Calu3 (cell line): ENCODE measurements around the gene KIDINS220. TPM values are rescaled to one million over a fixed set of nuclear protein-coding genes. Genes with fewer than 3 reads are reported as not detected.

Experiments
- BruUV-seq: library from RNA; stranded (reverse); fragments of 400-500 nt; replicated peaks from 2 replicates; lab custom pipeline; 2021; lab: Mats Ljungman, UMichigan
- CTCF ChIA-PET: fragments of 300-600 bp; sonication (Branson Sonifier 250); formaldehyde crosslinking; loops from one replicate; lab custom pipeline; 2022; ENCODE audit warnings: antibody characterized with exemption; lab: Charles Lee
- DNase-seq: peaks from one replicate; pipeline ENCODE4 v3.0.0; 2022
- H3K27ac Mint-ChIP-seq: one replicate; pipeline ENCODE4 v1.8.0; 2022; ENCODE audit warnings: mixed read lengths; ENCODE audit not compliant: unreplicated experiment
- H3K27me3 Mint-ChIP-seq: one replicate; pipeline ENCODE4 v1.8.0; 2022; ENCODE audit warnings: mixed read lengths; ENCODE audit not compliant: unreplicated experiment
- H3K36me3 Mint-ChIP-seq: one replicate; pipeline ENCODE4 v1.8.0; 2022; ENCODE audit warnings: mild to moderate bottlenecking, moderate library complexity, mixed read lengths; ENCODE audit not compliant: insufficient read depth, unreplicated experiment
- H3K4me1 Mint-ChIP-seq: one replicate; pipeline ENCODE4 v1.8.0; 2022; ENCODE audit warnings: mild to moderate bottlenecking, low read depth, mixed read lengths; ENCODE audit not compliant: unreplicated experiment
- H3K4me3 Mint-ChIP-seq: one replicate; pipeline ENCODE4 v1.8.0; 2022; ENCODE audit warnings: mild to moderate bottlenecking, low read depth, moderate library complexity, mixed read lengths; ENCODE audit not compliant: unreplicated experiment
- H3K9me3 Mint-ChIP-seq: one replicate; pipeline ENCODE4 v1.8.0; 2022; ENCODE audit warnings: low read depth, mixed read lengths; ENCODE audit not compliant: unreplicated experiment
- CTCF ChIP-seq: fragments of 200-600 bp; IDR thresholded peaks from one replicate; pipeline ENCODE4 v1.8.0; 2022; ENCODE audit warnings: antibody characterized with exemption; ENCODE audit not compliant: unreplicated experiment
- intact Hi-C: fragments of 100-400 bp; cut with micrococcal nuclease; formaldehyde crosslinking; loops from one replicate; pipeline ENCODE4 v1.10.0; 2022; ENCODE audit not compliant: unreplicated experiment
- total RNA-seq: library from RNA; stranded (reverse); gene quantifications from 2 replicates; pipeline ENCODE4 v1.2.3, GENCODE V29; 2022

Gene KIDINS220
- total RNA-seq, 1 experiment from 2014 or later: 33.6 TPM

- no peak for TF ChIP-seq CTCF
- intact Hi-C loops: no loop called here
- no peak for DNase-seq
- Mint-ChIP-seq H3K27me3 (no peaks in the 10 kb centered on the region), H3K27ac (no peak overlapping the region), H3K9me3 (no peaks in the 10 kb centered on the region), H3K36me3 (peaks cover 10% of the 10 kb centered on the region), H3K4me3 (no peak overlapping the region), H3K4me1 (no peaks in the 10 kb centered on the region)
- CTCF ChIA-PET: no interaction called here
- no TSS peak for BruUV-seq
Observed at GRCh38 chr2:8790739-8791162, 46.7 kb downstream of the KIDINS220 start.

- peaks cover 4% of the 10 kb centered on the region for H3K36me3 Mint-ChIP-seq
- TF ChIP-seq CTCF: no peak
- no peaks in the 10 kb centered on the region for H3K4me1 Mint-ChIP-seq
- DNase-seq: no peak
- CTCF ChIA-PET: no interaction called here
- no peak overlapping the region for H3K27ac Mint-ChIP-seq
- BruUV-seq: no TSS peak
- intact Hi-C loops: no loop called here
- H3K27me3 Mint-ChIP-seq: no peaks in the 10 kb centered on the region
- H3K4me3 Mint-ChIP-seq: no peak overlapping the region
- no peaks in the 10 kb centered on the region for H3K9me3 Mint-ChIP-seq
Observed at GRCh38 chr2:8786463-8786862, 51.0 kb downstream of the KIDINS220 start.

- intact Hi-C loops: no loop called here
- Mint-ChIP-seq H3K36me3 (no peaks in the 10 kb centered on the region), H3K9me3 (no peaks in the 10 kb centered on the region), H3K4me1 (no peaks in the 10 kb centered on the region), H3K4me3 (no peak overlapping the region), H3K27me3 (no peaks in the 10 kb centered on the region), H3K27ac (no peak overlapping the region)
- BruUV-seq: no TSS peak
- CTCF ChIA-PET: no interaction called here
- no peak for DNase-seq
- TF ChIP-seq CTCF: no peak
Observed at GRCh38 chr2:8779795-8780671, 57.4 kb downstream of the KIDINS220 start.

GRCh38 chr2:8774371-8774770 lies 63.0 kb downstream of the KIDINS220 start:
- no peak for DNase-seq
- H3K9me3 Mint-ChIP-seq: no peaks in the 10 kb centered on the region
- BruUV-seq: no TSS peak
- TF ChIP-seq CTCF: no peak
- CTCF ChIA-PET: no interaction called here
- no peak overlapping the region for H3K27ac Mint-ChIP-seq
- no peaks in the 10 kb centered on the region for H3K27me3 Mint-ChIP-seq
- no peaks in the 10 kb centered on the region for H3K4me1 Mint-ChIP-seq
- intact Hi-C loops: no loop called here
- no peak overlapping the region for H3K4me3 Mint-ChIP-seq
- no peaks in the 10 kb centered on the region for H3K36me3 Mint-ChIP-seq
